GM11168 (cell line): ENCODE data around the gene GTF2F2.
"Not testable (repeated sequence)": the region's sequence is repeated elsewhere in the genome, so short reads cannot be mapped to it uniquely, and the experiment has no call there.

Experiments used
- in situ Hi-C: fragments of 300-500 bp; cut with MboI; formaldehyde crosslinking; loops from one replicate; pipeline ENCODE4 v1.12.0; 2022; ENCODE audit warnings: low sequenced_read_pairs; ENCODE audit not compliant: unreplicated experiment

The GTF2F2 gene

GRCh38 chr13:45178349-45179162, 58.2 kb downstream of the GTF2F2 start:
- in situ Hi-C loops: no loop called here

GRCh38 chr13:45179428-45179827, 59.1 kb downstream of the GTF2F2 start:
- in situ Hi-C loops: no loop called here

GRCh38 chr13:45180303-45180702, 60.0 kb downstream of the GTF2F2 start:
- in situ Hi-C loops: no loop called here

GRCh38 chr13:45180713-45181601, 60.6 kb downstream of the GTF2F2 start:
- in situ Hi-C loops: no loop called here

- in situ Hi-C loops: no loop called here
Measured at GRCh38 chr13:45184693-45185092, 64.4 kb downstream of the GTF2F2 start.

- in situ Hi-C loops: no loop called here
Measured at GRCh38 chr13:45185286-45185685, 65.0 kb downstream of the GTF2F2 start.

- in situ Hi-C loops: not testable (repeated sequence)
Measured at GRCh38 chr13:45189077-45189476, 68.8 kb downstream of the GTF2F2 start.

- in situ Hi-C loops: not testable (repeated sequence)
Measured at GRCh38 chr13:45189511-45189910, 69.2 kb downstream of the GTF2F2 start.

- in situ Hi-C loops: no loop called here
Measured at GRCh38 chr13:45191874-45192273, 71.6 kb downstream of the GTF2F2 start.

- in situ Hi-C loops: no loop called here
Measured at GRCh38 chr13:45194081-45194939, 74.0 kb downstream of the GTF2F2 start.

GRCh38 chr13:45195421-45195820, 75.1 kb downstream of the GTF2F2 start:
- in situ Hi-C loops: no loop called here

GRCh38 chr13:45196096-45196495, 75.8 kb downstream of the GTF2F2 start:
- in situ Hi-C loops: no loop called here

- in situ Hi-C loops: no loop called here
Measured at GRCh38 chr13:45196622-45197021, 76.3 kb downstream of the GTF2F2 start.

- in situ Hi-C loops: no loop called here
Measured at GRCh38 chr13:45198041-45198440, 77.7 kb downstream of the GTF2F2 start.

- in situ Hi-C loops: no loop called here
Measured at GRCh38 chr13:45198924-45199323, 78.6 kb downstream of the GTF2F2 start.

GRCh38 chr13:45199711-45200110, 79.4 kb downstream of the GTF2F2 start:
- in situ Hi-C loops: no loop called here

GRCh38 chr13:45200701-45201232, 80.5 kb downstream of the GTF2F2 start, which contains the start of gene KCTD4:
Gene KCTD4, minus strand, starts transcription at chr13:45201045. Its CDS starts 6,478 bp downstream, at chr13:45194567.
- in situ Hi-C loops: no loop called here

- in situ Hi-C loops: no loop called here
Measured at GRCh38 chr13:45205124-45205523, 84.8 kb downstream of the GTF2F2 start.

GRCh38 chr13:45206340-45206739, 86.0 kb downstream of the GTF2F2 start:
- in situ Hi-C loops: no loop called here

GRCh38 chr13:45207319-45207718, 87.0 kb downstream of the GTF2F2 start:
- in situ Hi-C loops: no loop called here
